Stimulated activated CD4-positive, alpha-beta T cell treated with anti-CD3 and anti-CD28 coated beads, Interleukin-15, amount 100 ng/mL, for 24 hours (primary cell): ENCODE results near the gene PIEZO1.
A peak's percentile ranks its signal among the peaks of the same experiment; 100 is the strongest.
"Not testable (repeated sequence)": the region's sequence is repeated elsewhere in the genome, so short reads cannot be mapped to it uniquely, and the experiment has no call there.

Source experiments
- DNase-seq: peaks from one replicate; pipeline ENCODE4 v3.0.0-alpha.2; 2020

Gene PIEZO1

DNA sequence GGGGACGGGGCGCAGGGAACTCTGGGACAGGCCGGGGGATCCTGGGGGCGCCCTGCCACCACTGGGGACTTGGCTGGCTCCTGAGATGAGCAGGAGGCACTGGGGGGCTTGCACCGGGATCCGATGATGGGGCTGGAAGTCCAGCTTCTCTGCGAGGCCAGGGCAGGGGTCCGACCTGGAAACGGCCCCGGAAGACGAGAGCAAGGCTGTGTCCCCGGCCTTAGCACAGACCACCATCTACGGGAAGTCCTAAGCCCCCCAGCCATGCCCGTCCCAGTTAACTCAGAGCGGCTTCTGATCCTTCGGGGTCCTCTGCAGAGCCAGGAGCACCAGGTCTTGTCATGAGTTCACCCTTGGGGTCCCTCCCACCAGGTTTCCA, 19.1 kb upstream of the PIEZO1 start:
- no peak for DNase-seq

DNA sequence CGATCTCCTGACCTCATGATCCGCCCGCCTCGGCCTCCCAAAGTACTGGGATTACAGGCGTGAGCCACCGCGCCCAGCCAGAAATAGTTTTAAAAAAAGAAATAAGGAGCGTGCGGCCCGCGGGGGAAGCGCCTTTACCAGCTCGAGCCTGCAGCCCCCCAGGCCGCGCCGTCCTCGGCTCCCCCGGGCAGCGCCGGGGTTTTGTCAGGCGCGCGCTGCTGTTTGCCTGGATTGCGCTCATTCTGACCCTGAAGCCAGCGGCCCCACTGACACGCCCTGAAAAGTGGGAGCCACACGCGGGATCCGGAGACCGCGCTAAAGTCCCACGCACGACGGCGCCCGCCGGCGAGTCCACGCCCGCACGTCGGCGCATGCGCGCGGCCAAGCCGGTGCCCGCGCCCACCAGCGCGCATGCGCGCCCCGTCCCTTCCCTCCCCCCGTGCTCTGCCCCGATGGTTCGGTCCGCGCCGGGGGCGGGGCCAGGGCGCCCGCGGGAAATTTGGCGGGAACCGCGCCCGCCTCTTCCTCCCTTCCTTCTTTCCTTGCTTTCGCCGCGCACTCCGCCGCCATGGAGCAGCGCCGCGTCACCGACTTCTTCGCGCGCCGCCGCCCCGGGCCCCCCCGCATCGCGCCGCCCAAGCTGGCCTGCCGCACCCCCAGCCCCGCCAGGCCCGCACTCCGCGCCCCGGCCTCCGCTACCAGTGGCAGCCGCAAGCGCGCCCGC, 18.4 kb upstream of the PIEZO1 start, which contains the start of gene CDT1:
TSS of gene CDT1 (plus strand) at position 526 of the 724 bp plus-strand sequence. CDS start at position 569, 43 bp downstream.
- peak; percentile 88 for DNase-seq

DNA sequence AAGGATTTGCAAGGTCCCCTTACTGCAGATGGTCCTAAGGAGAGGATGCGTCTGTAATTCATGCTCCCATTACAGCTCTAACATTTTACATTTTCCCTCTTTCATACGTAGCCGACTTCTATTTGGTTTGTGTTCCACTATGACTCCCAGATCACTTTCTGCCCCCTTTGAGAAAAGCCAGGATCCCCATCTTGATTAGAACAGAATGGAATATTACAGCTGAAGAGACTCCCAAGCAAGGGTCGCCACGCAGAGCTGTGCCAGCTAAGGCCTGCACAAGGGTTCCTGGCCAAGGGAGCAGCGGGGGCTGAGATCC, 15.2 kb upstream of the PIEZO1 start:
- DNase-seq, result no peak

DNA sequence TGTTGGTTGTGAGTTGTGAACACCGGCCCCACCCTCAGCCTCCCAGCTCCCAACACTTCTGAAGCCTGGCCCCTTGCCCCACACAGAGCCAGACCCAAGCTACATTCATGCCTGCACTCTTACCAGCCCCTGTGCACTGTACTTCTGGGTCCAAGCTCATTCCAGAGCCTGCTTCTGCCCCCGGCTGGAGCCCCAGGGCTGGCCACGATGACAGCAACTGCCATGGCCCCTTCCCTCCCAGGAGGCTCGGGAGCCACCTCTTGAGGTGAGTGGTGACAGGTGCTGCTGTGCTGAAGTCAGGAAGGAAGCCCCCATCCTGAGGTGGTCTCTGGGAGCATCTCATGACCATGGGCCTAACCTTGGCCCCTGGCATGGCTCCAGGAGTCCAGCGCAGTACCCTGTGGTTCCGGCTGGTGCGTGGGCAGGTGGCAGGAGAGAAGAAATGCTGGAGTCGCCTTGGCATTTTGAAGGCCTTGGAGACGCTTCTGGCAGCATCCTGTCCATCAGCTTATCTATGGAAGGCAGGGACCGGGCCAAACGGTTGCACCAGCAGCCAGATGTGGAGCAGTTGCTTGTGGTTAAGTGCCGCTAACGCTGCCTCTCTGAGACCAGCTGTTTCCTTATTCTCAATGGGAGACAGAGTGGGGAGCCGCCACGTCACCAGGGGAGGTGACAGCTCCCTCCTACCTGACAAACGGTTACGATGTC, 14.7 kb upstream of the PIEZO1 start:
- no peak for DNase-seq

DNA sequence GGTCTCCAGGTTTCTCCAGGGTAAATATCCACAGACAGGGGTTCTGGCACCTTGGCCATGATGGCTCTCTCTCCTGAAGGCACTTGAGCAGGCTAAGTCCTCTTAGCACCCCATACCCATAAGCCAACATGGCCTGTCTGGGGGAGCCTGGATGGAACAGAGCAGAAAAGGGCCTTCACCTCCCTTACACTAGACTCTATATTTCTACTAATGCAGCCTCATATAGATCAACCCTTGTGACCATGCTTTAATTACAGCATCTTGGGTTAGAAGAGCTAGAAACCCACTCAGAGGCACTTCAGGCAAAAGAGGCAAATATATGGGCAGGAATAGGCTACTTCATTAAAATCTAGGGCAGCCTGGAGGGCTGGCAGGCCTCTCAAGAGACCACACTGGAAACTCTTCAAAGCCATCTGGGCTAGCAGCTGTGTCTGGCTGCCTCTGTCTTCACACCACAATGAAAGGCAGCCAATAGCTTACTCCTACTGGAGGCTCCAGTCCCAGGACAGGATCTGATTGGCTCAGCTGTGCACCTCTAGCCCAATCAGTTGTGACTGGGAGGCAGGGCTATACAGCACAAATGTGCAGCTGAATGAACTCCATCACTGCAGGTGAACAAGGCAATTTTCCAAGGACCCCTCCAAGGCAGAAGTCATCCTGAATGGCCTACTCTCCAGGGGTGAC, 13.9 kb upstream of the PIEZO1 start:
- no peak for DNase-seq

DNA sequence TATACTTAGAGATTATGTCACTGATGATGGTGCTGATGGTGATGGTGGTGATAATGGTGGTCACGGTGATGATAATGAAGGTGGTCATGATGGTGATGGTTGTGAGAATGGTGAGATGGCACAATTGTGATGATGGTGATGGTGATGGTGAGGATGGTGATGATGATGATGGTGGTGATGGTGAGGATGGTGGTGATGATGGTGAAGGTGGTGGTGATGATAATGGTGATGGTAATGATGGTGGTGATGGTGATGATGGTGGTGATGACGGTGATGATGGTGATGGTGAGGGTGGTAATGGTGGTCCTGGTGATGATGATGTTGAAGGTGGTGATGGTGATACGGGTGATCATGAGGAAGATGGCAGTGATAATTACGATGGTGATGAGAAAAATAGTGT, 13.1 kb upstream of the PIEZO1 start:
- no peak for DNase-seq

DNA sequence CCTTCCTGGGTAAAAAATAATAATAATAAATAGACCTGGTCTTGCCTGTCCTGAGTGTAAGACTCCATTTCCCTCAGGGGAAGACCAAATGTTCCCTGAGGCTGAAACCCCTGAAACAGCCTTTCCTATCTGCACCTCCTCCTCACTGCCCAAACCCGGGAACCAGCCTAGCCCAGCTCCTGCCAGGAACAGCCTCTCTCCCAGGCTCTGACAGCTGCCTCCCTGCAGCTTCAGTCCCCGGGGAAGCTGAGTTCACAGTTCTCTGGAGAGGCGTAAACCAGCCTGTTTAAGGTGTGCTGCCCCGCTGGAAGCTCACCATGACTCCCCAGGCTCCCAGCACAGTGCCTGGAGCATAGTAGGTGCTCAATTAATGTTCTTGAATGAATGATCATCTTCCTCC, 11.3 kb upstream of the PIEZO1 start:
- no peak for DNase-seq

DNA sequence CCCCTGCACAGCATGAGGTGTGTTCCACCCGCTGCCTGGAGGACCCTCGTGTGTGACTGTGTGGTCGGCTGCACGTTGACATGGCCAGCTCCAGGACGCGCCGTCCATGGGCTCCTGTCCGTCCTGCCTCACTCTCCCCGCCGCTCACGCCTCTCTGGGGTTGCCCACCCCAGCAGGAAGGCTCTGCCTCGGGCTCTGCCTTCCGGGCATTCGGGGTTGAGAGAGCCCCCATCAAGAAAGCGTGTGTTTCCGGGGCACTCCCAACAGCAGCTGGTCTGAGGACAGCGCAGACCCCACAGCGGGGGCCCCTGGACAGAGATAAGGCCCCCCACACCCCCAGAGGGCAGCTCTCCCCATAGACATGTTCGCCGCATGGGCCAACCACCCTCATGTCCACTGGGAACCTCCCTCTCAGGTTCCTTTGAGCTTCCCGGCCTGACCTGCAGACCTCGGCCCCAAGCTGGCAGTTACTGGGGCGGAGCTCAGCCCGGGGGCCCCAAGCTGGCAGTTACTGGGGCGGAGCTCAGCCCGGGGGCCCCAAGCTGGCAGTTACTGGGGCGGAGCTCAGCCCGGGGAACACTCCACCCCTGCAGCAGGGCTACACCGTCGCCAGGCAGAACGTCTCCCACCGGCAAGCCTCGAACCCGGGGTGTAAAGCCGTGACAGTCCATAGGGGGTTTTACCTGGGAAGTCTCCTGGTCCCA, 8.4 kb upstream of the PIEZO1 start:
- no peak for DNase-seq

DNA sequence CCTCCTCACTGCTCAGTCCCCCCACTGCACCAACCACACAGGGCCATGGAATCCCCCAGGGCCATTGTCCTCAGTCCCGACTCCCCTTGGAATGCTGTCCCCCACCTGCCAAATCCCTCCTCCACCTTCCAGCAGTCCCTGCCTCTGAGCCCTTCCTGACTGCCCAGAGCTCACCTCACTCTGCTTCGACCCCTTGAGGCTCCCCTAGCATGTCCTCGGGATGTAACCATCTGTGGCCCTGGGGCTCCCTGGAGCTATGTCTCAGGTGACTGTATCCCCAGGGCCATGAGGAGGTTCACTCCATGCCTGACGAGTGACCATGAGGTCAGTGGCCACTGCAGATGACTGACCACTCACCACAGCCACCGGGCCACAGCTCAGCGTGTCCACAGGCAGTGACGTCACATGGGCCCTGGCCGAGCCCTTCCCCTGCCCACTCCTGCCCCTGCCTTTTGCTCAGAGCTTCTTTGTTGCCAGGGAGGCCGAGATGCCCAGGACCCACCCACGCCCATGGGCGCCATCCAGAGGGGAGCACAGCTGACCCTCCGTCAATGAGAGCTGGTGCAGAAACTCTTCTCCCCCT, 7.7 kb upstream of the PIEZO1 start:
- no peak for DNase-seq

DNA sequence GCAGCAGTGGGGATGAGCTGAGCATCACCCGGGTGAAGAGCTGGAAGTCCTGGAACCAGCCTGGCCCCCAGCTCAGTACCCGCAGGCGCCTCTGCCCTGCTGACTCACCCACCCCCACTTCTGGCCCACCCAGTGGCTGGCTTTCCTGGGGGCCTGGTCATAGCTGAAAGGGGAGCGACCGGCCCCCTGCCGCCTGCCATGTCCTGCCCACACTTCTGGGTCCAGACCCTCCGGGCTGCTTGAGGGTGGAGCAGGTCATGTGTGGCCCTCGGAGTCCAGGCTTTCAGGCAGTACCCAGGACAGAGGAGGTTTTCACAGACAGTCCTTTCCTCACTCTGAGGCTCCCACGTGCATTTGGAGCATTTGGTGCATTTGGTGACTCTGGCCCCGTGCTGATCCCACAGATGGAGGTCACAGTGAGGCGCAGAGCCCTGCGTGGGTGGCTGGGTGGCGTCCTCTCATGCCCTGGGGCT, 7.1 kb upstream of the PIEZO1 start:
- DNase-seq, result no peak

DNA sequence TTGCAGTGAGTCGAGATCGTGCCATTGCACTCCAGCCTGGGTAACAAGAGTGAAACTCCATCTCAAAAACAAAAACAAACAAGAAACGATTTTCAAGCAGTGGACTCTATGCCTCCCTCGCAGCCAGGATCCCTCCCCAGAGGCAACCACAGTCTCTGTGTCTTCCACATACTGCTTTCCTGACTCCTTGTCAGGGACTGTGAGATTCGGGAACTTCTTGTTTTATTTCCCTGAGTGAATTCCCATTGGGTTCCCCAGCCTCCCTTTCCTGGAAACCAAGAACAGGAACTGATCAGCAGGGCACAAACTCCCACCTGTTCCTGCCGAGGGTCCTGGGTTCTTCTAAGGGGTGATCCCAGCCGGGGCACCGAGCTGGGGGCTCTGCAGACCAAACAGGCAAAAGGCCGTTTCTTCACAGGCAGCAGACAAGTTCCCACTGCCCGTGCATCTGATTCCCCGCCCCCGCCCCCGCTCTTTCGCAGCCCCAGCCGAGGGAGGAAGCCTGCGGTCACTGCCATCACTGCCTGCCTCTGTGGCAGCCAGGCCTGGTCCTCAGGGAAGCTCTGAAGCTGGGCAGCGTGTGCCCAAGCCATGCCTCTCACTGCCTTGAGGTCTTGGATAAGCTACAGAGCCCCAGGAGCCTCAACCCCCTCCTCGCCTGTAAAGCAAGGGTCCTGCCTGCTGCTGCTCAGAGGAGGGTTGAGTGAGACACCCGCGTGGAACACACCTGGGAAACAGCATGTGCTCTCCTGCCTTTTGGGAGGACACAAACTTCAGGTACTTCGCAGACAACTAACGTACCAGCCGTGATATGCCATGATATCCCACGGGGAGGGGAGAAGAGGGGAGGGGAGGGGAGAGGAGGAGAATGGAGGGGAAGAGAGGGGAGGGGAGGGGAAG, 5.5 kb upstream of the PIEZO1 start:
- DNase-seq, result peak; percentile 79

DNA sequence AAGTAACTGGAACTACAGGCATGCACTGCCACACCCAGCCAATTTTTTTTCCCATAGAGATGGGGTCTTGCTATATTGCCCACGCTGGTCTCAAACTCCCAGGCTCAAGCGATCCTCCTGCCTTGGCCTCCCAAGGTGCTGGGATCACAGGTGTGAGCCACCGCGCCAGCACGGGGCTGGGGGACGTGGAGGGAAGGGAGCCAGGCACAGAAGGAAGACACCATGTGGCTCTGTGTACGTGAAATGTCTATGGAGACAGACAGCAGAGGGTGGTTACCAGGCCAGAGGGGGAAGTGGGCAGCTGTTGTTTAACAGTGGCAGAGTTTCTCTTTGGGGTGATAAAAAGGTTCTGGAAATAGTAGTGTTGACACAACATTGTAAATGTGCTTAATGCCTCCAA, 4.6 kb upstream of the PIEZO1 start:
- no peak for DNase-seq

DNA sequence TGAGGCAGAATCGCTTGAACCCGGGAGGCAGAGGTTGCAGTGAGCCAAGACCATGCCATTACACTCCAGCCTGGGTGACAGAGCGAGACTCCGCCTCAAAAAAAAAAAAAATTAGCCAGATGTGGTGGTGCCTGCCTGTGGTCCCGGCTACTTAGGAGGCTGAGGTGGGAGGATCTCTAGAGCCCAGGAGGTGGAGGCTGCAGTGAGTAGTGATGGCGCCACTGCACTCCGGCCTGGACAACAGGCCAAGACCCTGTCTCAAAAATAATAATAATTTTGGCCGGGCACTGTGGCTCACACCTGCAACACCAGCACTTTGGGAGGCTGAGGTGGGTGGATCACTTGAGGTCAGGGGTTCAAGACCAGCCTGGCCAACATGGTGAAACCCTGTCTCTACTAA, 3.7 kb upstream of the PIEZO1 start:
- DNase-seq, result not testable (repeated sequence)

DNA sequence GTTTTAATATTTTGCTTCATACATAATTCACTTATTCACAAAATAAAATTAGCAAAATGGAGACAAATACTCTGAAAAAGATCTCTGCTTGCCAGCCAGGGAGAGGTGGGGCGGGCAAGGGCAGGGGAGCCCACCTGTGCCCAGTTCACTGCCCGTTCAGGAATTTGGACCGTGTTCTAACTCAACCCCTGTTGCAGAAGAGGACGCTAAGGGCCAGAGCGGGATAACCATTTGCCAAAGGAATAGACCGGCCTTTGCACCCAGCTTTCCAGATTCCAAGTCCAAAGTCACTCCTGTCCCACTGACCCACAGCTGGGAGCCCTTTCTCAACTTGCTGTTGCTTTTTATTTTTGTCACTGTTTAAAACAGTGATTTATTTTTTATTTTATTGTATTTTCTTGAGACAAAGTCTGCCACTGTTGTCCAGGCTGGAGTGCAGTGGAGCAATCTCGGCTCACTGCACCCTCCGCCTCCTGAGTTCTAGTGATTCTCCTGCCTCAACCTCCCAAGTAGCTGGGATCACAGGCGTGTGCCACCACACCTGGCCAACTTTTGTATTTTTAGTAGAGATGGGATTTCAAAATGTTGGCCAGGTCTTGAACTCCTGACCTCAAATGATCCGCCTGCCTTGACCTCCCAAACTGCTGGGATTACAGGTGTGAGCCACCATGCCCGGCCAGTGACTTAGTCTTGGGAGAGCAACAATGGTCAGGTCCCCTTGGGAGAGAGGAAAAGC, 2.7 kb upstream of the PIEZO1 start:
- DNase-seq, result no peak

DNA sequence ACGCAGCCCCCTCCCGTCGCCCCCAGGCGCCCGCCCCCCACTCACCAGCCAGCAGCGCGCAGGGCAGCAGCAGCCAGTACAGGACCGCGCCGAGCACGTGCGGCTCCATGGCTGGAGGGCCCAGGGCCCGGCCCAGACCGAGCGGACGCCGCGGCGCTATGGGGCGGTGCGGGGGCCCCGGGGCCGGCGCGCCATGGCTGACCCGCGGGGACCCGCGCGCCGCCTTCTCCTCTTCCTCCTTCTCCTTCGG, 239 bp downstream of the PIEZO1 start:
- DNase-seq, result no peak

DNA sequence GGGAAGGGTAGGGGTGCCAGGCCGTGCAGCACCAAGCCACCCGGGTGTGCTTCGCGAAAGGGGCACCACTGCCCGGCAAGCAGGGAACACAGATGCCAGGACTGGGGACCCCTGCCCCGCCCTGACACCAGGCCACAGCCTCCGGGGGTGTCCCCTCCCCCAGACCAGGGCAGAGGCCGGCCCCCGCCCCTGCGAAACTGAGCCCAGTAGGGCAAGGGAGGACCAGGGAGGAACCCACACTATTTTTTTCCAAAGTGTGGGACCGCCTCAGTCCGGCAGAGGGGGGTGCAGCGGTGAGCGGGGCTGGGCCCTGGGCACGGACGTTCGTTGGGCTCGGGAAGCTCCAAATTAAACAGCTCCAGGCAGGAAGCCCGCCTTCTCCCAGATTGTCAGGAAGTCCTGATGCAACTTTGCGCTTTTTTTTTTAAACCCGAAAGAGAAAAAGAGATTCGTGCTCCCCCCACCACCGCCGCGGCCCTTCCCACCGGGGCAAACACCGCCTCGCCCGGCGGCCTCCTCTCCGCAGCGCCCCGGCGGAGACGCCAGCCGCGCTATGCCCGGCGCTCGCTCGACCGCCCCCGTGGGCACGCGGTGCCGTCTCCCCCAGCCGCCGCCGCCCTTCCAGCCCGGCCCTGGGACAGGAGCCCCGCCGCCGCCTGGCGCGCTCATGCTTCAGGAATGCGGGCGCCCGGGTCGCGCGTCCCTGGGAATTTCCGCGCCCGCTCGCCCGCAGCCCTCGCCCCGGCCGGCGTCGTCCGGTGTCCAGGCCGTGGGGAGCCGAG, 755 bp downstream of the PIEZO1 start:
- DNase-seq, result peak; percentile 65

DNA sequence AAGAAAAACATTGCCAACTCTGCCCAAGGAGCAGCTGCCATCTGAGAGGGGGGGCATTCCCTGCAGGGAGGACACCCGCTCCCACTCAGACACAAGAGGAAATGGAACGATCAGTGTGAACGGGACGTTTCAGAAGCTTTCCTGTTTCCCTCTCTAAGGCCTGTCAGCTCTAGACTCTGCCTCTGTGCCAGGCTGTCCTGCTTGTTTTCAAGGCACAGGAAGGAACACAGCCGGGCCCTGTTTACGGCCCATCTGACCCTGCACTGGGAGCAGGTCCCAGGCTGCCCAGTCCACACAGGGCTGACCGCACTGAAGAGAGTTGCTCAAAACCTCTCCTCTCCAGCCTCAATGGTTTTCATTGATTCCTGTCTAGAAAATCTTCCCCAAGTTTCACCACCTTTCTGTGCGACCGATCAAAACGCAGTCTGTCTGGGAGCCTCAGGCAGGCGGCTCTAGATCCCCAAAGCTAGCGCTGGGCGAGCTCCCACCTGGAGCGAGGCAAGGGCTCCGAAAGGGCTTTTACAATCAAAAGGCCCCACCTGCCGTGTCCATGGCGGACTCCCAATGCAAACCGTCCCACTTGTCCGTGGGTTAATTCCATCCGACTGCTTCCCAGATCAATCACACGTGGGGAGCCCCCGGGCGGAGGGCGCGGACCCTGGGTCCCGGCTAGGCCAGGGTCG, 1.5 kb downstream of the PIEZO1 start:
- no peak for DNase-seq

DNA sequence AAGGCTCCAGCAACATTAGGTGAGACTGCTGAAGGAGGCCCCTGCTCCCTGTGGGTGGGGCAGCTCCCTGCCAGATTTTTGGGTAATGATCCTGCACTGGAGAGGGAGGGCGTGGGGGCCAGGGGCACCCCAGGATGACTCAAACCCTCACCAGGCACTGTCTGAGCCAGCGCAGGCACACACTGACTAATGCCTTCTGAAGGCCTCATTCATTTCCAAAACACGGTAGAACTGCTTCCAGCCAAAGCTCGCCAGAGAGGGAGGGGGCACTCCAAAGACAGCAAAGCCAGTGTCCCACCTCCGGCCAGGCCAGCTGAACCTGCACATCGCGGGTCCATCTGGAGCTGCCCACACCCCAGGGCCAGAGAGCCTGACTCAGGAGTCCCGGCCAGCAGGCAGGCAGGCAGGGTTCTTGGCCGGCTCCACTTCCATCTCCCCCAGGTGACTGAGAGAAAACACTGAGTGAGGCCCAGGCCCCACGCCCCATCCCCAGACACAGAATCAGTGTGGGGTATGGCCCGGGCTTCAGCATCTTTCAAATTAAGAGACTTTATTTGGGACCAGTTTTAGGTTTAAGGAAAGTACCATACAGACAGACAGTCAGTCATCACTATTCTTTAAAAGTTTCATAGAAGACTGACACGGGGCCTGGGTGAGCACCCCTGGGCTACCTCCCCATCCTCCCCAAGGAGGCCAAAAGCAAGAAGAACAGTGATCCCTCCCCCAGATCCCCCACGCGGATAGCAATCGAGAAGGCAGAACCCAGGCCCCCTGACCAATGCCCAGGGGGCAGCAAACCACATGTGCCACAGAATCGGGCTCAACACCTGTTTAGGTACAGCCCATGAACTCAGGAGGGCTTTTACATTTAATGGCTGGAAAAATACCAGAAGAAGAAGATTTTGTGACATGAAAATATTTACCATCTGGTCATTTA, 2.3 kb downstream of the PIEZO1 start:
- DNase-seq, result peak; percentile 90
